SK-N-SH treated with all-trans-retinoic acid at 6 μM for 48 hours (cell line): Measurements from ENCODE around the gene ARMC2.

ENCODE experiments used
- ARNTL ChIP-seq: fragments of 450-650 bp; formaldehyde crosslinking; IDR thresholded peaks from 2 replicates; pipeline ENCODE4 v1.5.0; 2020; ENCODE audit warnings: low read depth, mild to moderate bottlenecking, moderate library complexity, borderline replicate concordance
- ESRRG ChIP-seq: fragments of 250-450 bp; sonication (Bioruptor Pico); IDR thresholded peaks from 2 replicates; pipeline ENCODE4 v1.6.1; 2021; ENCODE audit warnings: mild to moderate bottlenecking
- GLIS3 ChIP-seq: fragments of 250-450 bp; sonication (Bioruptor Pico); IDR thresholded peaks from 2 replicates; pipeline ENCODE4 v1.5.0; 2020; ENCODE audit warnings: mild to moderate bottlenecking, moderate library complexity
- OSR1 ChIP-seq: fragments of 250-450 bp; sonication (Bioruptor Pico); IDR thresholded peaks from 2 replicates; pipeline ENCODE4 v1.8.0; 2022; ENCODE audit warnings: moderate library complexity, mild to moderate bottlenecking, inconsistent platforms
- RARB ChIP-seq: fragments of 250-450 bp; sonication (Bioruptor Pico); IDR thresholded peaks from 2 replicates; pipeline ENCODE4 v1.8.0; 2021; ENCODE audit warnings: mild to moderate bottlenecking, moderate library complexity
- TCF4 ChIP-seq: fragments of 250-450 bp; sonication (Bioruptor Pico); IDR thresholded peaks from 2 replicates; pipeline ENCODE4 v1.8.0; 2021; ENCODE audit warnings: mild to moderate bottlenecking, moderate library complexity, borderline replicate concordance
- ZFP3 ChIP-seq: fragments of 250-450 bp; sonication (Bioruptor Pico); IDR thresholded peaks from 2 replicates; pipeline ENCODE4 v1.5.0; 2020; ENCODE audit warnings: mild to moderate bottlenecking, moderate library complexity
- TF ChIP-seq, protein P1 (sequence below): fragments of 250-450 bp; sonication (Bioruptor Pico); IDR thresholded peaks from 2 replicates; pipeline ENCODE4 v1.8.0; 2020; ENCODE audit warnings: mild to moderate bottlenecking, moderate library complexity, borderline replicate concordance
- TF ChIP-seq, protein P2 (sequence below): fragments of 250-450 bp; sonication (Bioruptor Pico); IDR thresholded peaks from 2 replicates; pipeline ENCODE4 v1.5.1; 2020; ENCODE audit warnings: low read depth, mild to moderate bottlenecking, moderate library complexity
- TF ChIP-seq, protein P3 (sequence below): fragments of 250-450 bp; sonication (Bioruptor Pico); IDR thresholded peaks from 2 replicates; pipeline ENCODE4 v1.5.0; 2020; ENCODE audit warnings: mild to moderate bottlenecking, moderate library complexity

DNA sequence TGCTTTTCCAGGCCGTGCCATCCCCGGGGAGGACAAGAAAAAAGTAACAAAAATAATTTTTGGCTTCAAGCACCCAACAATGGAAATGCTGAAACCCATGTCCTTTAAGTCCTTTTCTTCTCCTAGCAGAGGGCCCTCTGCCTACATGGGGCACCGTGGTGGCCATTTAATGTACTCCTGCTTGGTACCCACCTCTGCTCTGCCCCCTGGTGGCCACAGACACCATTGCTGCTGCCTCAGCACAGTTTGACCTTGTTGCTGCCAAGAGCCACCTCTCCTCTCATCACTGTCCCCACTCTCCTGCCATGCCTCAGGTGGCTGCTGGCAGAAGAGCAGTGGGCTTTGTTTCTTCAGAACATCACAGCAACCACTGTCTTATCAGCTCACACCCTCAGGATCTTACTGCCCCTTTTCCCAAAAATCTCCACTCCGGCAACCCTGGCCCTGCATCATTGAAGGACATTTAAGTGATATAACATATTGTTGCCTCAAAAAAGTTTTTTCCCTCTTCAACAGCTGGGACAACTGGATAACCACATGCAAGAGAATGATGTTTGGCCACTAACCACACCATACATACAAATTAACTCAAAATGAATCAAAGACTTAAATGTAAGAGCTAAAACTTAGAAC lies 12.9 kb upstream of the ARMC2 start:
- TF ChIP-seq ZFP3, result no peak
- TF ChIP-seq, protein P1, sequence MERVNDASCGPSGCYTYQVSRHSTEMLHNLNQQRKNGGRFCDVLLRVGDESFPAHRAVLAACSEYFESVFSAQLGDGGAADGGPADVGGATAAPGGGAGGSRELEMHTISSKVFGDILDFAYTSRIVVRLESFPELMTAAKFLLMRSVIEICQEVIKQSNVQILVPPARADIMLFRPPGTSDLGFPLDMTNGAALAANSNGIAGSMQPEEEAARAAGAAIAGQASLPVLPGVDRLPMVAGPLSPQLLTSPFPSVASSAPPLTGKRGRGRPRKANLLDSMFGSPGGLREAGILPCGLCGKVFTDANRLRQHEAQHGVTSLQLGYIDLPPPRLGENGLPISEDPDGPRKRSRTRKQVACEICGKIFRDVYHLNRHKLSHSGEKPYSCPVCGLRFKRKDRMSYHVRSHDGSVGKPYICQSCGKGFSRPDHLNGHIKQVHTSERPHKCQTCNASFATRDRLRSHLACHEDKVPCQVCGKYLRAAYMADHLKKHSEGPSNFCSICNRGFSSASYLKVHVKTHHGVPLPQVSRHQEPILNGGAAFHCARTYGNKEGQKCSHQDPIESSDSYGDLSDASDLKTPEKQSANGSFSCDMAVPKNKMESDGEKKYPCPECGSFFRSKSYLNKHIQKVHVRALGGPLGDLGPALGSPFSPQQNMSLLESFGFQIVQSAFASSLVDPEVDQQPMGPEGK (CRISPR knock-in tag), result no peak
- no peak for TF ChIP-seq ARNTL (CRISPR knock-in tag)
- TF ChIP-seq, protein P2, sequence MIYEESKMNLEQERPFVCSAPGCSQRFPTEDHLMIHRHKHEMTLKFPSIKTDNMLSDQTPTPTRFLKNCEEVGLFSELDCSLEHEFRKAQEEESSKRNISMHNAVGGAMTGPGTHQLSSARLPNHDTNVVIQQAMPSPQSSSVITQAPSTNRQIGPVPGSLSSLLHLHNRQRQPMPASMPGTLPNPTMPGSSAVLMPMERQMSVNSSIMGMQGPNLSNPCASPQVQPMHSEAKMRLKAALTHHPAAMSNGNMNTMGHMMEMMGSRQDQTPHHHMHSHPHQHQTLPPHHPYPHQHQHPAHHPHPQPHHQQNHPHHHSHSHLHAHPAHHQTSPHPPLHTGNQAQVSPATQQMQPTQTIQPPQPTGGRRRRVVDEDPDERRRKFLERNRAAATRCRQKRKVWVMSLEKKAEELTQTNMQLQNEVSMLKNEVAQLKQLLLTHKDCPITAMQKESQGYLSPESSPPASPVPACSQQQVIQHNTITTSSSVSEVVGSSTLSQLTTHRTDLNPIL (CRISPR knock-in tag), result no peak
- TF ChIP-seq RARB (CRISPR knock-in tag), result no peak
- no peak for TF ChIP-seq ESRRG (CRISPR knock-in tag)
- TF ChIP-seq OSR1 (CRISPR knock-in tag), result no peak
- TF ChIP-seq, protein P3, sequence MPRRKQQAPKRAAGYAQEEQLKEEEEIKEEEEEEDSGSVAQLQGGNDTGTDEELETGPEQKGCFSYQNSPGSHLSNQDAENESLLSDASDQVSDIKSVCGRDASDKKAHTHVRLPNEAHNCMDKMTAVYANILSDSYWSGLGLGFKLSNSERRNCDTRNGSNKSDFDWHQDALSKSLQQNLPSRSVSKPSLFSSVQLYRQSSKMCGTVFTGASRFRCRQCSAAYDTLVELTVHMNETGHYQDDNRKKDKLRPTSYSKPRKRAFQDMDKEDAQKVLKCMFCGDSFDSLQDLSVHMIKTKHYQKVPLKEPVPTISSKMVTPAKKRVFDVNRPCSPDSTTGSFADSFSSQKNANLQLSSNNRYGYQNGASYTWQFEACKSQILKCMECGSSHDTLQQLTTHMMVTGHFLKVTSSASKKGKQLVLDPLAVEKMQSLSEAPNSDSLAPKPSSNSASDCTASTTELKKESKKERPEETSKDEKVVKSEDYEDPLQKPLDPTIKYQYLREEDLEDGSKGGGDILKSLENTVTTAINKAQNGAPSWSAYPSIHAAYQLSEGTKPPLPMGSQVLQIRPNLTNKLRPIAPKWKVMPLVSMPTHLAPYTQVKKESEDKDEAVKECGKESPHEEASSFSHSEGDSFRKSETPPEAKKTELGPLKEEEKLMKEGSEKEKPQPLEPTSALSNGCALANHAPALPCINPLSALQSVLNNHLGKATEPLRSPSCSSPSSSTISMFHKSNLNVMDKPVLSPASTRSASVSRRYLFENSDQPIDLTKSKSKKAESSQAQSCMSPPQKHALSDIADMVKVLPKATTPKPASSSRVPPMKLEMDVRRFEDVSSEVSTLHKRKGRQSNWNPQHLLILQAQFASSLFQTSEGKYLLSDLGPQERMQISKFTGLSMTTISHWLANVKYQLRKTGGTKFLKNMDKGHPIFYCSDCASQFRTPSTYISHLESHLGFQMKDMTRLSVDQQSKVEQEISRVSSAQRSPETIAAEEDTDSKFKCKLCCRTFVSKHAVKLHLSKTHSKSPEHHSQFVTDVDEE (CRISPR knock-in tag), result no peak
- no peak for TF ChIP-seq TCF4
- no peak for TF ChIP-seq GLIS3 (CRISPR knock-in tag)
